WTC11 (cell line): ENCODE results near the gene RPL23. TPM values are rescaled to one million over a fixed set of nuclear protein-coding genes. Genes with fewer than 3 reads are reported as not detected.

Source experiments
- ATAC-seq: fragments of 200-7000 bp; cut with Tn5 transposase; 2 replicates; pipeline ENCODE4 v1.10.0; 2021; ENCODE audit warnings: mild to moderate bottlenecking, moderate library complexity
- CTCF ChIA-PET: fragments of 300-600 bp; sonication (Branson Sonifier 250); formaldehyde crosslinking; loops from one replicate; lab custom pipeline; 2021; ENCODE audit warnings: antibody characterized with exemption; lab: Charles Lee
- POLR2A ChIA-PET: fragments of 350-600 bp; sonication (Branson Sonifier 250); formaldehyde crosslinking; loops from one replicate; lab custom pipeline; 2021; ENCODE audit warnings: antibody characterized with exemption; lab: Charles Lee
- DNase-seq: peaks from one replicate; pipeline ENCODE4 v3.0.0; 2021; ENCODE audit warnings: low spot score
- H3K27ac Mint-ChIP-seq: 2 replicates; pipeline ENCODE4 v1.8.0; 2021; ENCODE audit warnings: mixed read lengths
- H3K27me3 Mint-ChIP-seq: 2 replicates; pipeline ENCODE4 v1.8.0; 2021; ENCODE audit warnings: low read depth, mild to moderate bottlenecking, moderate library complexity, mixed read lengths
- H3K36me3 Mint-ChIP-seq: 2 replicates; pipeline ENCODE4 v1.8.0; 2021; ENCODE audit warnings: mixed read lengths
- H3K4me1 Mint-ChIP-seq: 2 replicates; pipeline ENCODE4 v1.8.0; 2022; ENCODE audit warnings: mixed read lengths
- H3K4me3 Mint-ChIP-seq: 2 replicates; pipeline ENCODE4 v1.8.0; 2021; ENCODE audit warnings: mild to moderate bottlenecking, moderate library complexity, mixed read lengths
- H3K9me3 Mint-ChIP-seq: 2 replicates; pipeline ENCODE4 v1.8.0; 2021; ENCODE audit warnings: mixed read lengths
- ATF6 ChIP-seq: sonication (generic); formaldehyde crosslinking; IDR thresholded peaks from 2 replicates; pipeline ENCODE4 v1.8.1; 2023; ENCODE audit warnings: mild to moderate bottlenecking, missing genetic modification reagents
- CDX4 ChIP-seq: fragments of 250-450 bp; sonication (Bioruptor Pico); IDR thresholded peaks from 2 replicates; pipeline ENCODE4 v1.9.0; 2021; ENCODE audit warnings: moderate library complexity, mild to moderate bottlenecking, inconsistent platforms, borderline replicate concordance
- E2F1 ChIP-seq: sonication (generic); formaldehyde crosslinking; IDR thresholded peaks from 2 replicates; pipeline ENCODE4 v1.8.0; 2022; ENCODE audit warnings: mild to moderate bottlenecking, missing genetic modification reagents
- FOXJ3 ChIP-seq: sonication (generic); formaldehyde crosslinking; IDR thresholded peaks from 2 replicates; pipeline ENCODE4 v1.9.0; 2021; ENCODE audit warnings: missing genetic modification reagents, mild to moderate bottlenecking, borderline replicate concordance
- FOXK1 ChIP-seq: sonication (generic); formaldehyde crosslinking; IDR thresholded peaks from 2 replicates; pipeline ENCODE4 v1.8.0; 2022; ENCODE audit warnings: mild to moderate bottlenecking, moderate library complexity, missing genetic modification reagents
- FOXP1 ChIP-seq: sonication (generic); formaldehyde crosslinking; IDR thresholded peaks from 2 replicates; pipeline ENCODE4 v1.8.0; 2022; ENCODE audit warnings: missing genetic modification reagents, mild to moderate bottlenecking, moderate library complexity, borderline replicate concordance
- GRHL2 ChIP-seq: fragments of 250-450 bp; sonication (Bioruptor Pico); IDR thresholded peaks from 2 replicates; pipeline ENCODE4 v1.8.0; 2022; ENCODE audit warnings: mild to moderate bottlenecking, moderate library complexity; ENCODE audit not compliant: insufficient replicate concordance, severe bottlenecking
- GTF2I ChIP-seq: fragments of 250-450 bp; sonication (Bioruptor Pico); conservative IDR thresholded peaks from 2 replicates; pipeline ENCODE4 v1.4.0; 2021; ENCODE audit warnings: mild to moderate bottlenecking
- IRF1 ChIP-seq: sonication (generic); formaldehyde crosslinking; IDR thresholded peaks from 2 replicates; pipeline ENCODE4 v1.8.0; 2023; ENCODE audit warnings: missing genetic modification reagents
- NR1H2 ChIP-seq: sonication (generic); formaldehyde crosslinking; IDR thresholded peaks from 2 replicates; pipeline ENCODE4 v1.9.0; 2021; ENCODE audit warnings: mild to moderate bottlenecking, moderate library complexity, missing genetic modification reagents
- SMAD4 ChIP-seq: sonication (generic); formaldehyde crosslinking; IDR thresholded peaks from 2 replicates; pipeline ENCODE4 v1.8.0; 2022; ENCODE audit warnings: mild to moderate bottlenecking, missing genetic modification reagents
- TCF7 ChIP-seq: sonication (generic); formaldehyde crosslinking; IDR thresholded peaks from 2 replicates; pipeline ENCODE4 v1.8.0; 2022; ENCODE audit warnings: mild to moderate bottlenecking, low read depth, missing genetic modification reagents, moderate library complexity
- ZNF121 ChIP-seq: sonication (generic); formaldehyde crosslinking; IDR thresholded peaks from 2 replicates; pipeline ENCODE4 v1.8.0; 2023; ENCODE audit warnings: missing genetic modification reagents
- ZNF232 ChIP-seq: sonication (generic); formaldehyde crosslinking; IDR thresholded peaks from 2 replicates; pipeline ENCODE4 v1.8.0; 2022; ENCODE audit warnings: mild to moderate bottlenecking, missing genetic modification reagents
- ZNF263 ChIP-seq: sonication (generic); formaldehyde crosslinking; IDR thresholded peaks from 2 replicates; pipeline ENCODE4 v1.8.1; 2022; ENCODE audit warnings: low read depth, mild to moderate bottlenecking, moderate library complexity, missing genetic modification reagents
- ZNF281 ChIP-seq: sonication (generic); formaldehyde crosslinking; IDR thresholded peaks from 2 replicates; pipeline ENCODE4 v1.8.0; 2023; ENCODE audit warnings: mild to moderate bottlenecking, missing genetic modification reagents
- ZNF317 ChIP-seq: sonication (generic); formaldehyde crosslinking; IDR thresholded peaks from 2 replicates; pipeline ENCODE4 v1.8.1; 2023; ENCODE audit warnings: low read depth, mild to moderate bottlenecking, moderate library complexity, missing genetic modification reagents, borderline replicate concordance
- ZNF671 ChIP-seq: fragments of 250-450 bp; sonication (Bioruptor Pico); IDR thresholded peaks from 2 replicates; pipeline ENCODE4 v1.8.0; 2021; ENCODE audit warnings: mild to moderate bottlenecking
- total RNA-seq: library from RNA; stranded (reverse); gene quantifications from 3 replicates; pipeline ENCODE4 v1.2.3, GENCODE V29; 2021

The RPL23 gene
- total RNA-seq, 1 experiment from 2014 or later, result 1,832 TPM

GRCh38 chr17:38888842-38889241, 35.3 kb upstream of the RPL23 start (continued):
- TF ChIP-seq IRF1 (CRISPR knock-in tag), result no peak
- no peak for TF ChIP-seq CDX4 (CRISPR knock-in tag)
- TF ChIP-seq FOXP1 (CRISPR knock-in tag), result no peak

- no peak for TF ChIP-seq ZNF671 (CRISPR knock-in tag)
- TF ChIP-seq ZNF281 (CRISPR knock-in tag), result no peak
- no peak for TF ChIP-seq GRHL2 (CRISPR knock-in tag)
- TF ChIP-seq ZNF232 (CRISPR knock-in tag), result no peak
- no peak for TF ChIP-seq E2F1
- TF ChIP-seq NR1H2, result no peak
- TF ChIP-seq ZNF263, result no peak
- no peak for TF ChIP-seq SMAD4 (CRISPR knock-in tag)
- TF ChIP-seq ATF6, result no peak
- TF ChIP-seq FOXJ3 (CRISPR knock-in tag), result no peak
- TF ChIP-seq TCF7, result no peak
- TF ChIP-seq ZNF121 (CRISPR knock-in tag), result no peak
- no peak for TF ChIP-seq ZNF317
- no peak for TF ChIP-seq FOXK1
- TF ChIP-seq GTF2I, result no peak
- CTCF ChIA-PET, result interaction anchor here (0.6 to 2.5 kb wide), 4 partner anchors 20 to 288 kb away, joined by 3 to 6 read pairs (median 4); no protein-coding TSS in a partner anchor
- Mint-ChIP-seq H3K27me3 (no peaks in the 10 kb centered on the region), H3K4me3 (no peak overlapping the region), H3K4me1 (peaks cover 52% of the 10 kb centered on the region), H3K9me3 (no peaks in the 10 kb centered on the region), H3K27ac (no peak overlapping the region), H3K36me3 (peaks cover 13% of the 10 kb centered on the region)
- DNase-seq, result no peak
- ATAC-seq, result no peak
- POLR2A ChIA-PET, result interaction anchor here (1.0 to 1.5 kb wide), 2 partner anchors 21 to 278 kb away, joined by 3 to 4 read pairs; no protein-coding TSS in a partner anchor
Measured at GRCh38 chr17:38886643-38887010, 33.1 kb upstream of the RPL23 start.
